ENCODE measurements around the gene NSG1. TPM values are rescaled to one million over a fixed set of nuclear protein-coding genes. Genes with fewer than 3 reads are reported as not detected.

NSG1 gene
- polyA plus RNA-seq, 5 donors: 59.1 to 75.5 (median 63.2) TPM

GRCh38 chr4:4394644-4395043, 7.7 kb downstream of the NSG1 start:
- no peak for DNase-seq

- no peak for DNase-seq
These were observed 8.5 kb downstream of the NSG1 start for GRCh38 chr4:4395371-4395770.

GRCh38 chr4:4395849-4396627, 9.1 kb downstream of the NSG1 start:
- DNase-seq: peak in 1 of 2 donors; percentile 37

- DNase-seq: no peak
These were observed 9.9 kb downstream of the NSG1 start for GRCh38 chr4:4396628-4397440.

GRCh38 chr4:4397441-4397819, 10.5 kb downstream of the NSG1 start:
- no peak for DNase-seq

- no peak for DNase-seq
These were observed 11.5 kb downstream of the NSG1 start for GRCh38 chr4:4398430-4398829.

GRCh38 chr4:4401036-4401435, 14.1 kb downstream of the NSG1 start:
- no peak for DNase-seq

- no peak for DNase-seq
These were observed 16.1 kb downstream of the NSG1 start for GRCh38 chr4:4402966-4403365.

GRCh38 chr4:4405358-4405962, 18.6 kb downstream of the NSG1 start:
- no peak for DNase-seq

- DNase-seq: no peak
These were observed 19.8 kb downstream of the NSG1 start for GRCh38 chr4:4406455-4407298.

GRCh38 chr4:4407299-4408131, 20.6 kb downstream of the NSG1 start:
- DNase-seq: no peak

- no peak for DNase-seq
These were observed 21.2 kb downstream of the NSG1 start for GRCh38 chr4:4408132-4408523.

- no peak for DNase-seq
These were observed 21.9 kb downstream of the NSG1 start for GRCh38 chr4:4408576-4409335.

GRCh38 chr4:4409416-4410115, 22.7 kb downstream of the NSG1 start:
- DNase-seq: no peak

GRCh38 chr4:4410271-4410670, 23.4 kb downstream of the NSG1 start:
- DNase-seq: no peak

- DNase-seq: no peak
These were observed 25.0 kb downstream of the NSG1 start for GRCh38 chr4:4411906-4412305.

- DNase-seq: no peak
These were observed 25.9 kb downstream of the NSG1 start for GRCh38 chr4:4412641-4413372.

GRCh38 chr4:4413373-4413725, 26.4 kb downstream of the NSG1 start:
- no peak for DNase-seq

- DNase-seq: no peak
These were observed 26.9 kb downstream of the NSG1 start for GRCh38 chr4:4413806-4414205.
